GM21526 (cell line): ENCODE measurements around the gene ZNF726.
A peak's percentile ranks its signal among the peaks of the same experiment; 100 is the strongest.
"Not testable (repeated sequence)": the region's sequence is repeated elsewhere in the genome, so short reads cannot be mapped to it uniquely, and the experiment has no call there.

ENCODE experiments used
- ATAC-seq: cut with Tn5 transposase; IDR thresholded peaks from one replicate; pipeline ENCODE4 v1.9.1; 2021; ENCODE audit warnings: moderate library complexity; ENCODE audit not compliant: unreplicated experiment, low FRiP score

The ZNF726 gene

GRCh38 chr19:23914402-23915286 lies at the start of gene ZNF726:
TSS of gene ZNF726 (plus strand) at chr19:23914886. CDS start at chr19:23914995, 109 bp downstream.
- peak; percentile 95 for ATAC-seq

GRCh38 chr19:23867895-23868294 lies 46.8 kb upstream of the ZNF726 start:
- ATAC-seq: no peak

GRCh38 chr19:23868630-23869029 lies 46.1 kb upstream of the ZNF726 start:
- ATAC-seq: no peak

- ATAC-seq: no peak
These were observed 42.3 kb upstream of the ZNF726 start for GRCh38 chr19:23872282-23872919.

- no peak for ATAC-seq
These were observed 38.4 kb upstream of the ZNF726 start for GRCh38 chr19:23876261-23876660.

- not testable (repeated sequence) for ATAC-seq
These were observed 37.9 kb upstream of the ZNF726 start for GRCh38 chr19:23876756-23877155.

GRCh38 chr19:23882493-23882892 lies 32.2 kb upstream of the ZNF726 start:
- no peak for ATAC-seq

- ATAC-seq: no peak
These were observed 30.3 kb upstream of the ZNF726 start for GRCh38 chr19:23884363-23884762.

- ATAC-seq: no peak
These were observed 27.0 kb upstream of the ZNF726 start for GRCh38 chr19:23887642-23888041.

GRCh38 chr19:23896096-23896495 lies 18.6 kb upstream of the ZNF726 start:
- not testable (repeated sequence) for ATAC-seq

- ATAC-seq: no peak
These were observed 17.8 kb upstream of the ZNF726 start for GRCh38 chr19:23896912-23897311.

GRCh38 chr19:23901360-23901759 lies 13.3 kb upstream of the ZNF726 start:
- ATAC-seq: no peak

- ATAC-seq: no peak
These were observed 10.3 kb upstream of the ZNF726 start for GRCh38 chr19:23904406-23904805.

- no peak for ATAC-seq
These were observed 8.9 kb upstream of the ZNF726 start for GRCh38 chr19:23905771-23906170.

GRCh38 chr19:23906835-23907234 lies 7.9 kb upstream of the ZNF726 start:
- ATAC-seq: no peak

- ATAC-seq: no peak
These were observed 6.5 kb upstream of the ZNF726 start for GRCh38 chr19:23908165-23908564.

GRCh38 chr19:23909222-23909621 lies 5.5 kb upstream of the ZNF726 start:
- no peak for ATAC-seq

GRCh38 chr19:23913931-23914330 lies 755 bp upstream of the ZNF726 start:
- no peak for ATAC-seq

GRCh38 chr19:23916991-23917390 lies 2.3 kb downstream of the ZNF726 start:
- no peak for ATAC-seq

- ATAC-seq: no peak
These were observed 3.2 kb downstream of the ZNF726 start for GRCh38 chr19:23917856-23918255.

GRCh38 chr19:23925285-23925684 lies 10.6 kb downstream of the ZNF726 start:
- no peak for ATAC-seq

GRCh38 chr19:23932878-23933277 lies 18.2 kb downstream of the ZNF726 start:
- ATAC-seq: no peak
